GM12878 (cell line): ENCODE results near the gene TMEM127. TPM values are rescaled to one million over a fixed set of nuclear protein-coding genes. Genes with fewer than 3 reads are reported as not detected.

Experiments
- ATAC-seq: fragments of 200-7000 bp; cut with Tn5 transposase; 3 replicates; pipeline ENCODE4 v1.9.1; 2020; ENCODE audit warnings: mild to moderate bottlenecking, moderate library complexity
- BruUV-seq: library from RNA; stranded (reverse); fragments of 400-500 nt; replicated peaks from 2 replicates; lab custom pipeline; 2021; lab: Mats Ljungman, UMichigan
- CTCF ChIA-PET: fragments of 300-600 bp; sonication (Branson Sonifier 250); formaldehyde crosslinking; extraction: SDS; loops from one replicate; lab custom pipeline; 2021; ENCODE audit warnings: inconsistent platforms; lab: Yijun Ruan, JAX
- POLR2A ChIA-PET: fragments of 350-600 bp; formaldehyde crosslinking; extraction: SDS; loops from one replicate; lab custom pipeline; 2021; ENCODE audit warnings: inconsistent platforms; lab: Charles Lee
- RAD21 ChIA-PET: fragments of 300-600 bp; sonication (Branson Sonifier 250); formaldehyde crosslinking; loops from one replicate; lab custom pipeline; 2023; ENCODE audit warnings: antibody characterized with exemption; ENCODE audit not compliant: unreplicated experiment; lab: Charles Lee
- SMC1A ChIA-PET: fragments of 300-600 bp; sonication (Branson Sonifier 250); formaldehyde crosslinking; loops from one replicate; lab custom pipeline; 2023; ENCODE audit not compliant: unreplicated experiment, uncharacterized antibody; lab: Charles Lee
- DNase-seq: peaks from one replicate; pipeline ENCODE4 v3.0.0-alpha.2; 2011; ENCODE audit warnings: low read depth, low spot score
- FAIRE-seq: peaks from 3 replicates; lab custom pipeline; 2011; peaks lifted over from hg19 to GRCh38; lab: Jason Lieb, UNC
- H2AFZ ChIP-seq: 2 replicates; pipeline ENCODE4 v1.6.0; 2011; ENCODE audit warnings: low read depth, low read length, control low read depth; ENCODE audit not compliant: control insufficient read depth
- H3K27ac ChIP-seq: 2 replicates; pipeline ENCODE4 v1.5.1; 2011; ENCODE audit warnings: control low read depth; ENCODE audit not compliant: control insufficient read depth, insufficient read depth
- H3K27me3 ChIP-seq, 2 experiments: replicated peaks in 1 of 2; 2 replicates each; pipeline versions ENCODE4 v1.6.0 to v1.6.1; 2011; ENCODE audit warnings: low read length in 1 of 2; ENCODE audit not compliant: control insufficient read depth in 2 of 2, insufficient read depth in 2 of 2
- H3K36me3 ChIP-seq, 2 experiments: 2 replicates each; pipeline ENCODE4 v1.5.1; 2011; ENCODE audit warnings: low read length in 1 of 2; ENCODE audit not compliant: control insufficient read depth in 2 of 2, insufficient read depth in 2 of 2
- H3K4me1 ChIP-seq: 2 replicates; pipeline ENCODE4 v1.6.1; 2011; ENCODE audit warnings: mild to moderate bottlenecking, low read length, moderate library complexity, mixed read lengths; ENCODE audit not compliant: control insufficient read depth, insufficient read depth
- H3K4me2 ChIP-seq: 2 replicates; pipeline ENCODE4 v1.6.0; 2011; ENCODE audit warnings: control low read depth; ENCODE audit not compliant: control insufficient read depth, insufficient read depth
- H3K4me3 ChIP-seq: fragments of 200-600 bp; sonication (generic); 2 replicates; pipeline ENCODE4 v1.5.1; 2016
- H3K79me2 ChIP-seq: 2 replicates; pipeline ENCODE4 v1.6.0; 2011; ENCODE audit warnings: low read length; ENCODE audit not compliant: control insufficient read depth, insufficient read depth
- H3K9ac ChIP-seq: 2 replicates; pipeline ENCODE4 v1.8.0; 2011; ENCODE audit warnings: low read length, control low read depth, mixed read lengths; ENCODE audit not compliant: control insufficient read depth, insufficient read depth
- H3K9me3 ChIP-seq: replicated peaks from 3 replicates; pipeline ENCODE4 v1.5.1; 2011; ENCODE audit warnings: mild to moderate bottlenecking, low read length; ENCODE audit not compliant: control insufficient read depth, insufficient read depth
- H4K20me1 ChIP-seq: 2 replicates; pipeline ENCODE4 v1.6.0; 2011; ENCODE audit not compliant: control insufficient read depth, insufficient read depth
- CBX3 ChIP-seq: fragments of 200-600 bp; sonication (generic); IDR thresholded peaks from 2 replicates; pipeline ENCODE4 v1.6.1; 2016; ENCODE audit warnings: low read depth, borderline replicate concordance
- CTCF ChIP-seq, 3 experiments: IDR thresholded peaks in 2 of 3; conservative IDR thresholded peaks in 1 of 3; 2 replicates each; pipeline ENCODE4 v1.5.1; 2011; ENCODE audit warnings: low read depth in 3 of 3, low read length in 3 of 3, mild to moderate bottlenecking in 3 of 3, control low read depth in 2 of 3, moderate library complexity in 2 of 3, inconsistent platforms in 1 of 3, mixed read lengths in 1 of 3; ENCODE audit not compliant: control insufficient read depth in 2 of 3, insufficient read depth in 1 of 3; ENCODE audit errors: extremely low read depth in 1 of 3
- ETV6 ChIP-seq, 2 experiments: fragments of 450-650 bp in 1 of 2; IDR thresholded peaks in 1 of 2; conservative IDR thresholded peaks in 1 of 2; 2 replicates each; pipeline ENCODE4 v1.6.1; 2014; ENCODE audit warnings: antibody characterized with exemption in 1 of 2, borderline replicate concordance in 1 of 2, low read depth in 1 of 2, mild to moderate bottlenecking in 1 of 2, moderate library complexity in 1 of 2
- FOS ChIP-seq: IDR thresholded peaks from 3 replicates; pipeline ENCODE4 v1.6.1; 2011; ENCODE audit warnings: borderline replicate concordance; ENCODE audit not compliant: insufficient read length; ENCODE audit errors: extremely low read depth
- IRF5 ChIP-seq: fragments of 450-650 bp; IDR thresholded peaks from 2 replicates; pipeline ENCODE4 v1.6.1; 2017; ENCODE audit warnings: borderline replicate concordance
- NR2C2 ChIP-seq: IDR thresholded peaks from 2 replicates; pipeline ENCODE4 v1.6.1; 2011; ENCODE audit warnings: borderline replicate concordance, low read depth; ENCODE audit not compliant: control insufficient read depth, insufficient read length
- POU2F2 ChIP-seq: IDR thresholded peaks from 3 replicates; pipeline ENCODE4 v1.6.1; 2011; ENCODE audit warnings: low read depth, mild to moderate bottlenecking, low read length, borderline replicate concordance
- SMAD1 ChIP-seq: fragments of 450-650 bp; IDR thresholded peaks from 2 replicates; pipeline ENCODE4 v1.6.1; 2018; ENCODE audit warnings: mild to moderate bottlenecking, low read depth; ENCODE audit not compliant: partially characterized antibody
- TCF3 ChIP-seq: IDR thresholded peaks from 2 replicates; pipeline ENCODE4 v1.6.1; 2012; ENCODE audit warnings: low read depth, mild to moderate bottlenecking, low read length, borderline replicate concordance; ENCODE audit not compliant: insufficient read depth
- ZNF217 ChIP-seq: fragments of 450-650 bp; IDR thresholded peaks from 2 replicates; pipeline ENCODE4 v1.6.1; 2017; ENCODE audit warnings: antibody characterized with exemption, mild to moderate bottlenecking
- ZNF687 ChIP-seq: fragments of 450-650 bp; IDR thresholded peaks from 2 replicates; pipeline ENCODE4 v1.6.1; 2017; ENCODE audit warnings: mild to moderate bottlenecking, moderate library complexity
- WGBS: methylation state at CpG from one replicate; pipeline ENCODE4 v1.1.6; 2016; ENCODE audit warnings: low lambda C conversion rate; ENCODE audit not compliant: insufficient replicate concordance, insufficient coverage; ENCODE audit errors: missing lambda C conversion rate; 5-methylcytosine and 5-hydroxymethylcytosine counted together
- in situ Hi-C: fragments of 300-500 bp; cut with MboI; formaldehyde crosslinking; loops from 9 replicates; pipeline ENCODE4 v1.14.3; 2018; ENCODE audit warnings: mixed read lengths
- intact Hi-C: fragments of 100-400 bp; cut with micrococcal nuclease; formaldehyde crosslinking; loops from one replicate; pipeline ENCODE4 v1.14.2; 2022; ENCODE audit not compliant: unreplicated experiment
- polyA plus RNA-seq, 11 experiments: library from polyadenylated mRNA; depleted of rRNA in 4 of 11; unstranded in 6 of 11; stranded (reverse) in 5 of 11; fragments of >200 nt; fragmentation: Nextera tagmentation in 4 of 11; fragmentation: Illumina TruSeq in 1 of 11; extraction: Ambion mirVana in 4 of 11; extraction: Trizol in 1 of 11; gene quantifications; 1 replicate in 1 of 11; 2 replicates in 10 of 11; pipeline versions ENCODE4 v1.2.1 to v1.2.3, GENCODE V29; 2011 to 2016; ENCODE audit warnings: inconsistent platforms in 2 of 11, missing spikeins in 2 of 11, low read depth in 1 of 11
- total RNA-seq, 4 experiments: library from RNA; depleted of rRNA in 3 of 4; stranded (reverse); fragments of >200 nt in 3 of 4; fragmentation: Illumina TruSeq in 1 of 4; extraction: Trizol in 1 of 4; gene quantifications; 2 replicates each; pipeline versions ENCODE4 v1.2.1 to v1.2.3, GENCODE V29; 2013 to 2021

Gene TMEM127
- total and polyA plus RNA-seq, 10 of the 15 experiments (the other 5 are each of a cell fraction or from before 2014, with no cell fraction given): 2.6 to 27.2 (median 17.7) TPM

GRCh38 chr2:96233436-96233835 lies 32.4 kb downstream of the TMEM127 start:
- no peaks in the 10 kb centered on the region for H3K9me3 ChIP-seq
- POLR2A ChIA-PET: interaction anchor here (0.6 to 4.0 kb wide), 20 partner anchors 9 to 97 kb away, joined by 3 to 26 read pairs (median 4); partner anchors contain the start of gene STARD7
- RAD21 ChIA-PET: interaction anchor here (0.8 to 6.0 kb wide), 22 partner anchors 8 to 158 kb away, joined by 3 to 93 read pairs (median 6); partner anchors contain the start of genes ASTL, CIAO1, DUSP2 and STARD7
- no peaks in the 10 kb centered on the region for H3K79me2 ChIP-seq
- FAIRE-seq (no peak), DNase-seq (no peak), ATAC-seq (peak; percentile 14)
- peaks cover 21% of the 10 kb centered on the region for H3K4me1 ChIP-seq
- H2AFZ ChIP-seq: no peak overlapping the region
- TF ChIP-seq IRF5 (no peak), FOS (no peak), ZNF217 (no peak), ETV6 (conservative IDR thresholded peaks at IDR 0.05 in 1 of 2, IDR thresholded peaks at IDR 0.05 in 1 of 2; ENCODE audit: borderline replicate concordance in 1 of 2, low read depth in 1 of 2) (no peak), POU2F2 (no peak), CBX3 (no peak), NR2C2 (no peak), ZNF687 (no peak), TCF3 (no peak), CTCF (IDR thresholded peaks at IDR 0.05 in 2 of 3, conservative IDR thresholded peaks at IDR 0.05 in 1 of 3; ENCODE audit: control insufficient read depth in 2 of 3, extremely low read depth in 1 of 3, insufficient read depth in 1 of 3, low read depth in 3 of 3, low read length in 3 of 3) (no peak), SMAD1 (no peak)
- in situ Hi-C loops: no loop called here
- CTCF ChIA-PET: interaction anchor here (0.8 to 5.6 kb wide), 21 partner anchors 8 to 276 kb away, joined by 3 to 76 read pairs (median 7); partner anchors contain the start of genes ASTL and STARD7
- WGBS: 59% methylated on average over 6 of the region's 6 CpGs
- SMC1A ChIA-PET: interaction anchor here (0.9 to 9.6 kb wide), 24 partner anchors 8 to 102 kb away, joined by 3 to 116 read pairs (median 7); partner anchors contain the start of gene STARD7
- no peak overlapping the region for H3K9ac ChIP-seq
- BruUV-seq: no TSS peak
- intact Hi-C loops: no loop called here
- peak overlapping the region; percentile 17 for H3K4me2 ChIP-seq
- no peaks in the 10 kb centered on the region for H3K36me3 ChIP-seq
- peak overlapping the region; percentile 50; the same call in 1 of the 2 replicates for H3K27ac ChIP-seq
- no peaks in the 10 kb centered on the region for H3K27me3 ChIP-seq
- no peaks in the 10 kb centered on the region for H4K20me1 ChIP-seq
- no peak overlapping the region for H3K4me3 ChIP-seq
